ENCODE results near the gene SOX4.

Gene SOX4

GRCh38 chr6:21633511-21634109 lies 40.1 kb downstream of the SOX4 start:
- Histone ChIP-seq H3K4me2 (ENCODE audit: low read length) (no peak overlapping the region), H3K27ac (ENCODE audit: low read depth, low read length, poor library complexity, severe bottlenecking) (no peak overlapping the region), H3K27me3 (ENCODE audit: insufficient read depth, low read length) (no peaks in the 10 kb centered on the region), H3K9me2 (ENCODE audit: low read depth, low read length) (no peaks in the 10 kb centered on the region), H3K79me2 (ENCODE audit: insufficient read depth, low read length) (no peaks in the 10 kb centered on the region), H3K9ac (ENCODE audit: low read length) (no peak overlapping the region), H3K36me3 (ENCODE audit: insufficient read depth, low read length) (no peaks in the 10 kb centered on the region), H3F3A (ENCODE audit: insufficient read depth, low read length) (no peaks in the 10 kb centered on the region), H3K4me1 (ENCODE audit: insufficient read depth, low read length, severe bottlenecking) (no peaks in the 10 kb centered on the region), H3K9me3 (ENCODE audit: low read length) (no peaks in the 10 kb centered on the region), H3K4me3 (ENCODE audit: low read depth, low read length, poor library complexity, severe bottlenecking) (no peak overlapping the region), H2AFZ (ENCODE audit: low read length) (no peak overlapping the region), H4K20me1 (ENCODE audit: insufficient read depth, low read length) (no peaks in the 10 kb centered on the region)
- no peak for TF ChIP-seq EZH2 (IDR thresholded peaks at IDR 0.05; ENCODE audit: borderline replicate concordance, low read length)
- no peak for TF ChIP-seq CTCF (IDR thresholded peaks at IDR 0.05; ENCODE audit: low read length)

- Histone ChIP-seq H3K27me3 (ENCODE audit: insufficient read depth, low read length) (no peaks in the 10 kb centered on the region), H3K36me3 (ENCODE audit: insufficient read depth, low read length) (no peaks in the 10 kb centered on the region), H2AFZ (ENCODE audit: low read length) (no peak overlapping the region), H3K9me2 (ENCODE audit: low read depth, low read length) (no peaks in the 10 kb centered on the region), H3K4me2 (ENCODE audit: low read length) (no peak overlapping the region), H3K4me1 (ENCODE audit: insufficient read depth, low read length, severe bottlenecking) (no peaks in the 10 kb centered on the region), H3K9ac (ENCODE audit: low read length) (no peak overlapping the region), H3K79me2 (ENCODE audit: insufficient read depth, low read length) (no peaks in the 10 kb centered on the region), H4K20me1 (ENCODE audit: insufficient read depth, low read length) (no peaks in the 10 kb centered on the region), H3K27ac (ENCODE audit: low read depth, low read length, poor library complexity, severe bottlenecking) (no peak overlapping the region), H3K4me3 (ENCODE audit: low read depth, low read length, poor library complexity, severe bottlenecking) (no peak overlapping the region), H3K9me3 (ENCODE audit: low read length) (no peaks in the 10 kb centered on the region), H3F3A (ENCODE audit: insufficient read depth, low read length) (no peaks in the 10 kb centered on the region)
- TF ChIP-seq CTCF (IDR thresholded peaks at IDR 0.05; ENCODE audit: low read length) = no peak
- TF ChIP-seq EZH2 (IDR thresholded peaks at IDR 0.05; ENCODE audit: borderline replicate concordance, low read length) = no peak
Measured at GRCh38 chr6:21634582-21634981, 41.0 kb downstream of the SOX4 start.

GRCh38 chr6:21636876-21637275 lies 43.3 kb downstream of the SOX4 start:
- Histone ChIP-seq H3F3A (ENCODE audit: insufficient read depth, low read length) (no peaks in the 10 kb centered on the region), H3K79me2 (ENCODE audit: insufficient read depth, low read length) (no peaks in the 10 kb centered on the region), H3K4me3 (ENCODE audit: low read depth, low read length, poor library complexity, severe bottlenecking) (no peak overlapping the region), H4K20me1 (ENCODE audit: insufficient read depth, low read length) (no peaks in the 10 kb centered on the region), H2AFZ (ENCODE audit: low read length) (no peak overlapping the region), H3K9me2 (ENCODE audit: low read depth, low read length) (no peaks in the 10 kb centered on the region), H3K36me3 (ENCODE audit: insufficient read depth, low read length) (no peaks in the 10 kb centered on the region), H3K4me2 (ENCODE audit: low read length) (no peak overlapping the region), H3K9ac (ENCODE audit: low read length) (no peak overlapping the region), H3K9me3 (ENCODE audit: low read length) (no peaks in the 10 kb centered on the region), H3K27me3 (ENCODE audit: insufficient read depth, low read length) (no peaks in the 10 kb centered on the region), H3K27ac (ENCODE audit: low read depth, low read length, poor library complexity, severe bottlenecking) (no peak overlapping the region), H3K4me1 (ENCODE audit: insufficient read depth, low read length, severe bottlenecking) (no peaks in the 10 kb centered on the region)
- no peak for TF ChIP-seq CTCF (IDR thresholded peaks at IDR 0.05; ENCODE audit: low read length)
- TF ChIP-seq EZH2 (IDR thresholded peaks at IDR 0.05; ENCODE audit: borderline replicate concordance, low read length) = no peak
